Left colon (tissue), 2 donors: ENCODE results near the gene MAP6D1. TPM values are rescaled to one million over a fixed set of nuclear protein-coding genes. Genes with fewer than 3 reads are reported as not detected.

ENCODE experiments used
- ATAC-seq: fragments of 200-7000 bp; cut with Tn5 transposase; one replicate; pipeline ENCODE4 v1.9.1; 2020; ENCODE audit warnings: mild to moderate bottlenecking, moderate library complexity
- DNase-seq, 2 donors: peaks; one replicate each; pipeline ENCODE4 v3.0.0-alpha.2; 2020
- intact Hi-C, 2 donors: fragments of 100-400 bp; cut with DNase I in 1 of 2; cut with micrococcal nuclease in 1 of 2; formaldehyde crosslinking; loops; one replicate each; pipeline versions ENCODE4 v1.11.2 to v1.14.0; 2022; cut with DNase I, micrococcal nuclease
- long read RNA-seq: library from polyadenylated mRNA; unstranded; transcript quantifications from one replicate; pipeline ENCODE4 v2.0.0, GENCODE V29; 2021
- total RNA-seq, 2 donors: library from RNA; stranded (reverse); fragmentation: NEBNext Ultra II Directional; extraction: Animal tissue kit (Norgen Biotek cat#: 25700); gene quantifications; one replicate each; pipeline ENCODE4 v1.2.1, GENCODE V29; 2021
- donor health status: DM: no; HTN: no; CAD: no.
- donor health status: DM: yes; HTN: yes; CAD: no.

Gene MAP6D1
- 1 to 10 TPM; 1.3 TPM for total RNA-seq
- long read RNA-seq, partial matches to known transcripts, result 0 of 4 reads
- long read RNA-seq, other reads (novel, unspliced or antisense), result 0 of 4 reads

DNA sequence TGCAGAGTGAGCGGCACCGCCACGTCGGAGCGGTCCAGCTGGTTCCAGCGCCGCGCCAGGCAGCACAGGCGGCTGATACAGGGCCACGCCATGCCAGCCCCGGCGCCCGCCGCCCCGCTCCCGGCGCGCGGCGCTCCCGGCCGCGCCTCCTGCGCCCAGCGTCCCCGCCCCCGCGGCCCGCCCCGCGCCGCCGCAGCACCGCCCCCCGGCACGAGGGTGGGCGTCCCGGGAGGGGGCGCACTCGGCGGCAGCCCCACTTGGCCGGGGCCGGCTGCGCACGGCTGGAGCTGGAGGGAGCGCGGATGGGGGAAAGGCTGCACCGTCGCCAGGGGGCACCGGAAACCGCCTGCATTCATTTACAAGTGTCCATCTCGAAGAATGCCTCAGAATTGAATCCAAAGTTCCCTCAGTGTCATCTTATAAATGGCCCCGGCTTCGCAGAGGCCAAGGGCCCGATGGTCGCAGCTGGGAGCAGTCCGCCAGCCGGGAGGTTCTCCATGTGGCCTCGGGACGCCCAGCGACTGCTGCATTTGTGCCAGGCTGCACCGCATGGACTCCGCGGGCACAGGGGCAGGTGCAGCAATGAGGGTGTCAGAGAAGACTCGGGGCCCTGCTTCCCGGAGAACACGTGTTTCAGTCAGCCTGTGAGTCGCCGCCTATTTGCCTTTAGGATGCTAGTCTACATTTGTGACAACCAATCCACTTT lies at the start of gene MAP6D1:
Gene MAP6D1 (minus strand): TSS at position 122 of the 706 bp plus-strand sequence. CDS start 30 bp downstream, at position 92.
- DNase-seq, result peak in 1 of 2 donors; percentile 38
- ATAC-seq, result peak; percentile 70
- intact Hi-C loops, result no loop called here

DNA sequence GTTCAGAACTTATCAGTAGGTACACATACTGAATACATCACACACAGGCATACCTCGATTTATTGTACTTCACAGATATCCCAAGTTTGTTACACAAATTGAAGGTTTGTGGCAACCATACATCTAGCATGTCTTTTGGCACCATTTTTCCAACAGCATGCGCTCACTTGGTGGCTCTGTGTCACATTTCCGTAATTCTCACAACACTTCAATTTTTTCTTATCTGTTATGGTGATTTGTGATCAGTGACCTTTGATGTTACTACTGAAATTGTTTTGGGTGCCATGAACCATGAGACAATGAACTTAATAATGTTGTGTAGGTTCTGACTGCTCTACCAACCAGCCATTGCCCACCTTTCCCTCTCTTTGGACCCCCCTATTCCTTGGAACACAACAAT lies 48.5 kb upstream of the MAP6D1 start:
- intact Hi-C loops, result no loop called here
- DNase-seq (no peak), ATAC-seq (no peak)

DNA sequence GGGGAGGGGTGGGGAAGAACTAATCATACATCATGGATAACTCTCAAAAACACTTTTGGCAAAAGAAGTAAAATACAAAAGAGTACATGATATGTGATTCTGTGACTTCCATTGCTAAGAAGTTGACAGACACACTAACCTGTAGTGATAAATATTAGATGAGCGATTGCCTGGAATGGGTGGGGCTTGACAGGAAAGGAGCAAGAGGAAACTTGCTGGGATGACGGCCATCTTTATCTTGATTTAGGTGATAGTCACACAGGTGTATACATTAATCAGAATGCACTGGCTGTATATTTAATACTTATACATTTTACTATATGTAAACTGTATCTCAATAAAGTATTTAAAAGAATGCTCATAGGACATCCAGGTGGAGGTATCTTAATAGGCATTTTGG lies 46.2 kb upstream of the MAP6D1 start:
- intact Hi-C loops, result no loop called here
- no peak for ATAC-seq
- DNase-seq, result no peak

DNA sequence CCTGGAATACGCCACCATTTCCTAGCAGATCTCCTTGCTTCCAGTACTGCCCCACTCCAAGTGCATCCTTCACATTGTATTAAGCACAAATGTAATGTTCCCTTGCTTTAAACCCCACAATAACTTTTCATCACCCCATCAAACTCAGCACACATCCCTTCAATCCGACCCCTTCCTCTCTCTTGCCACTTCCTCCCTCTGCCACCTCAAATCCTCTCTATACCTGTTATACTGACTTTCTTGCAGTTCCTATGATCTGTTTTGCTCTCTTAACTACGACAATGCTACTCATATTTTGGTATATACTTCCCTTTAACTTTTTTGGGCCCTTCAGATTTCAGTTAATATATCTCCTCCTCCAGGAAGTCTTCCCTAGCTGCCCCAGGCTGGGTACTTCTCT lies 45.2 kb upstream of the MAP6D1 start:
- DNase-seq (no peak), ATAC-seq (no peak)
- intact Hi-C loops, result no loop called here

DNA sequence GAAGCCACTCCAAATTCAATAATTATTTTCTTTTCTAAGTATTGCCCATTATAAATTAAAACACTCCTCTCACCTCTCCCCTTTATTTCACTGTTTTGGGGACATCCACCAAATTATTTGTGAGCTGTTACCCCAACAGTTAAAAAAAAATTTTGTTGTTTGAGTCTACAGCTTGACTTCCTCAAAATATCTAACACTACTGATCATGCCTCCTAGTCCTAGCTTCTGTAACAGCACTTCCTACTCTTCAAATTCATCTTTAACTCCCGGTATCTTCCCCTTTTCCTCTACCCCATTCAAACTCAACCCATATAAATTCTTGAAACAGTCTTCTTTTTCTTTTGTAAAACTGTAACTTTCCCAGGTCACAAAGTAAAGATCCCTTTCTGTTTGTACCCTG lies 43.4 kb upstream of the MAP6D1 start:
- intact Hi-C loops, result no loop called here
- DNase-seq, result no peak
- ATAC-seq, result no peak

DNA sequence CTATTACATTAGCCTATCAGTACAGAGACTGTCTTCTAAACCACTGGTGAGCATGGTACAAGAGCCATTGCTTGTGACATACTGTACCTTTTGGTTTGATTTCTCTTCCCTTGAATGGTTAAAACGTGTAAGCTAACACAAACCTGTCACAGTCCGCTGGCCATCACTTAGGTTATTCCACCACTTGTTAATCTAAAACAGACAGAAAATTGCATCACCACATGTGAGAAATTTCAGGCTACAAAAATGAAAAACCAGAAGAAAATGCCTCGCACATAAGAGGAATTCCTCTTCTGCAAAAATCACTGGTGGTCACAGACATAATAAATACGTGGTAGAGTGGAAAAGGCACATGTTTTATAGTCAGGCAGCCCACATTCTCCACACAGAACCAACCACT lies 37.2 kb upstream of the MAP6D1 start:
- no peak for DNase-seq
- no peak for ATAC-seq
- intact Hi-C loops, result no loop called here

DNA sequence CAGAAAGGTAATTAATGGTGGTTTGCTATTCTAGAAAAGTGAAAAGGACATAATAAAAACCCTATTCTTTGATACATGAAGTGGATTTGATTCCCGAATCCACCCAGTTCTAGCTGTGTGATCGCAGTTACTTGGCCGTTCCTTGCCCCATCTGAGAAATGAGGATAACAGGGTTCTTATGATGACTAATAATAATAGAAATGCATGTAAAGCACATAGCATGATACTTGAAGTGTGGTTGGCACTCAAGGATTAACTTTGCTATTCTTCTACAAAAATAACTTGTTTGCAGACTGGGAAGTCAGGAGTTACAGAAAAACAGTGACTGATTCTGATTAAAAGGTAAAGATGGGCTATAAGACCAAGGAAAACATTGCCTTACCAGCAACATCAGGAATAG lies 32.5 kb upstream of the MAP6D1 start:
- intact Hi-C loops, result no loop called here
- ATAC-seq, result no peak
- no peak for DNase-seq

DNA sequence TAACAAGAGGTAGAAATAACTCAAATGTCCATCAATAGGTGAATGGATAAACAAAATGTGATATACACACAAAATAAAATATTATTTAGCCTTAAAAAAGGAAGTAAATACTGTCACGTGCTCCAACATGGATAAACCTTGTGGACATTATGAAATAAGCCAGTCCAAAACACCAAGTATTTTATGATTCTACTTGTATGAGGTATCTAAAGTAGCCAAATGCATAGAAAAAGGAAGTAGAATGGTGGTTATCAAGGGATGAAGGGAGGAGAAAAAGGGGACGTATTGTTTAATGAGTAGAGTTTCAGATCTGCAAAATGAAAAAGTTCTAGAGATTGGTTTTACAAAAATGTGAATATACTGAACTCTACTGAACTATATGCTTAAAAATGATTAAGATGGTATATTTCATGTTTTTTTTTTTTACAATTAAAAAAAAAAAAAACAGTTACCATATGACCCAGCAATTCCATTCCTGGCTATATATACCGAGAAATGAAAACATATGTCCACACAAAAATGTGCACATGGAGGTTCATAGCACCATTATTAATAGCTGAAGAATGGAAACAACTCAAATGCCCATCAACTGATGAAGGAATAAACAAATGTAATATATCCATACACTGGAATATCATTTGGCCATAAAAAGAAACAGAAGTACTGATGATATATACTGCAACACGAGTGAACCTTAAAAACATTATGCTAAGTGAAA lies 29.1 kb upstream of the MAP6D1 start:
- no peak for DNase-seq
- intact Hi-C loops, result no loop called here
- no peak for ATAC-seq

DNA sequence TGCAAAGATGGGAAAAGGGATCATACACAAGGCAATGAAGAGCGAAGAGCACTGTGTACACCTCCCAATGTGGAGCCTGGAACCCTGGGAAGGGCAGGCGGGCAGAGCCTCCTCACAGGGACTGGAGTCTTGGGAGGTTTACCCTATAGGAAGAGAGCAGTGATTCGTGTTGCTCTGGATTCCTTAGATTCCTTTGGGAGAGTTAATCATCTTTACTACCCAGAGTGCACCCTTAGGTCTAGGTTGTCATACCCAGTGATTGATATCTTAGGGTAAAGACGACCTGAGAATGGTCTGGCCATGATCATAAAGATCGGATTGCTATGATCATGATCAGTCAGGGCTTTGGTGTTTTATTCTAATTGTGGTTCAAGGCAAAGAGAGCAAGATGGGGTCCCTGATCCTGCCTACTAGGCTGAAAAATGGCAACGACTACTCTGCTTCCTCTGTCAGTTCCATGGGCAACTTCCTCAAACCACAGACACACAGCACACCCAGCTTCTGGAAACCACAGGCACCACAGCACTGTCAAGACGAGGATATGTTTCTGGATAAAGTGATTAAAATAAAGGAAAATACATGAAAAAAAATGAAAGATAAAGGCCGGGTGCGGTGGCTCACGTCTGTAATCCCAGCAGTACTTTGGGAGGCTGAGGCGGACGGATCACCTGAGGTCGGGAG lies 20.4 kb upstream of the MAP6D1 start:
- intact Hi-C loops, result no loop called here
- ATAC-seq (no peak), DNase-seq (no peak)

DNA sequence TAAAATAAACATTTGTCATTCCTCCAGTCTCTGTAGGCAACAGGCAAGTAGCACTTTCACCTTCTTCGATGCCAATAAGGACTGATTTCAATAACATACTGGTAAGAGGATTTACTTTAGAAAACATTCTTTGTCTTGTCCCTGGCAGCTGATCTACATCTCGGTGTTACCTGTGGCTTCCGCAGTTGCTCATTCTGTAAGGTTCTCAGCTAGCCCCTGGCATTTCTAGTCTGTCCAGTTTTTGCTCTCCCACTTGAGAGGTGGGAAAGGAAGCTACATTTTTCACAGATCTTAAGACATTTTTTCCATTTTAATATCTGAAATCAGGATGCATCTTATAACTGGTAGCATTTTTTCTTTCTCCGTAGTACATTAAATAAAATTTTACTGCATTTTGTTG lies 19.7 kb upstream of the MAP6D1 start:
- intact Hi-C loops, result no loop called here
- DNase-seq, result no peak
- ATAC-seq, result no peak

DNA sequence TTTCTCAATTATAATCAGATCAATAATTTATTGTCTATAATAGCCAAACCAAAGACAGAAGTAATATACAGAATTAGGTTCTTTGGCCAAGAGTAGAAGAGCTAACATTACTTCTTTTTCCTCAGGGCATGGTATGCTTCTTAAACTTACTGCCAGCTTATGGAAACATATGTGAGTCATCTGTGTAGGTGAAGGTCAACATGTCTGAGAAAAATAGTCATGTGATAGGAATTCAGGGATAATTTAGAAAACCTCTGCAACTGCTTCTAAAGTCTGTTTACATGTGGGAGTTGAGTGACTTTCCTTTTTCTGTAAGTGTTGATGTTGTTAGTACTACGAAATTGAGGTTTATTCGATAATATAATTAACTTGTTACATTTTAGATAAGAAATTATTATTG lies 19.2 kb upstream of the MAP6D1 start:
- DNase-seq (no peak), ATAC-seq (no peak)
- intact Hi-C loops, result no loop called here

DNA sequence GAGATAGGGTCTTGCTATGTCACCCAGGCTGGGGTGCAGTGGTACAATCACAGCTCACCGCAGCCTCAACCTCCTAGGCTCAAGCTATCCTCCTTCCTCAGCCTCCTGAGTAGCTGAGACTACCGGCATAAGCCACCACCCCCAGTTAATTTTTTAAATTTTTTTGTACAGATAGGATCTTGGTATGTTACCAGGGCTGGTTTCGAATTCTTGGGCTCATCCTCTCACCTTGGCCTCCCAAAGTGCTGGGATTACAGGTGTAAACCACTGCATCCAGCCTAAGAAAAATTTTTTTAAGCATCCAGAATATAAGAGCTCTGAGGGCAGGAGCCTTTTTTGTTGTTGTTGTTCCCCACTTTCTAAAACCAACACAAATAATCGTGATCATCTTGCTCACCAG lies 14.4 kb upstream of the MAP6D1 start:
- no peak for ATAC-seq
- intact Hi-C loops, result no loop called here
- DNase-seq, result no peak

DNA sequence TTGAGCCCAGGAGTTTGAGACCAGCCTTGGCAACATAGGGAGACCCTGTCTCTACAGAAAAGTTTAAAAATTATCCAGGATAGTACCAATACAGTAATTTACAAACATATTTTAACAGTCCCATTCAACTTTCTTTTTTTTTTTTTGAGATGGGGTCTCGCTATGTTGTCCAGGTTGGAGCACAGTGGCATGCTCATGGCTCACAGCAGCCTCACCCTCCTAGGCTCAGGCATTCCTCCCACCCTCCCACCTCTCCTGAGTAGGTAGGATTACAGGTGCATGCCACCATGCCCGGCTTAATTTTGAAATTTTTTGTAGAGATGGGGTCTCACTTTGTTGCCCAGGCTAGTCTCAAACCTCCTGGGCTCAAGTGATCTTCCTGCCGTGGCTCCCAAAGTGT lies 12.5 kb upstream of the MAP6D1 start:
- intact Hi-C loops, result no loop called here
- no peak for ATAC-seq
- DNase-seq, result no peak

DNA sequence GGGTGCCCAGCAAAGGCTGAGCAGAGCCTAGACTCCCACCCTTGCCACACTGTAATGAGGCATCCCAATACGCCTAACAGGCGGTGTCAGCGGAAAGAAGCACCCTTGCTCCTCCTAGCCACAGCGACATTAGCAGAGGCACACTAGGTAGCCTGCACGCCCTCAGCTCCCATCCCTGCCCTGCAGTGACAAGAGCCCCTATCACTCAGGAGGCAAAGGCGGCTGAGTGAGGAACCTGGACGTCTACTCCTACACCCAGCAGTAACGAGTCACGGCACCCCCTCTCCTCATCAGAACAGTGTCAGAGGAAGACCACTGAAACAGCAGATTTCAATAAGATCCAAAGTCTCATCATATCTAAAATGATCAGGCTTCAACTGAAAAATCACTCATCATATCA lies 12.0 kb upstream of the MAP6D1 start:
- ATAC-seq, result no peak
- no peak for DNase-seq
- intact Hi-C loops, result no loop called here

DNA sequence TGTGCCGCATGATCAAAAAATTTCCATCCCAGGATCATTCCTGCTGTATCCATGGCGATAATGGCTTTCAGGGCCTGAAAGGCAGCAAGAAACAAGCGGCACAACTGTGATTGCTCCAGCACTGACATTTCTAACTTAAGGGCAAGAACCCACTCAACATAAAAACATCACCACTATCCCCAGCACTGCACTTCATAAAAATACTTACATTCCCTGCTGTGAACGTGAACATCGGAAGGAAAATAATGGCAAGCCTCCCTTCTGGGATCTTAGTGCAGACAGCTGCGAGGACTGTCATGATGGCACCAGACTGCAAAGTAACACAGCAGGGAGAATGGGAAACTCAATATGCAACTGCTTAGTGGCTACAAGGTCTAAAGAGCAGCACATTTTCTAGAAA lies 8.1 kb upstream of the MAP6D1 start:
- ATAC-seq (no peak), DNase-seq (no peak)
- intact Hi-C loops, result no loop called here

DNA sequence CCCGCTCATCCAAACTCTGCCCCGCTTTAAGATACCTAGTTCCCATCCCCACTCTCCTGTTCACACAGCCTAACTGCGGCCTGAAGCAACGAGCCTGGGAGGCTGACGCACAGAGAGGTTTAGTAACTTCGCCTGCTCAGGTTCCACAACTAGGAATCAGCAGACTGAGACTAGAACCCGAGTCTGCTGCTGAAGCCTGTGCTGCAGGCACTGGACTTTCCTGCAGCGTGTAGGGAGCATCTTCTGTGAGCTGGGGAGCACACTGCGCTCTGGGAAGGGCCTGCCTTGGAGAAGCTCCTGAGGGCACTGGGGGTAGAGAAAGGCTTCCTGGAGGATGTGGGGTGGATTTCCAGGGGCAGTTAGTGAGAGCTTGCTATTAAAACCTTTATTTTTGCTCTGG lies 4.8 kb upstream of the MAP6D1 start:
- intact Hi-C loops, result no loop called here
- DNase-seq (no peak), ATAC-seq (no peak)

DNA sequence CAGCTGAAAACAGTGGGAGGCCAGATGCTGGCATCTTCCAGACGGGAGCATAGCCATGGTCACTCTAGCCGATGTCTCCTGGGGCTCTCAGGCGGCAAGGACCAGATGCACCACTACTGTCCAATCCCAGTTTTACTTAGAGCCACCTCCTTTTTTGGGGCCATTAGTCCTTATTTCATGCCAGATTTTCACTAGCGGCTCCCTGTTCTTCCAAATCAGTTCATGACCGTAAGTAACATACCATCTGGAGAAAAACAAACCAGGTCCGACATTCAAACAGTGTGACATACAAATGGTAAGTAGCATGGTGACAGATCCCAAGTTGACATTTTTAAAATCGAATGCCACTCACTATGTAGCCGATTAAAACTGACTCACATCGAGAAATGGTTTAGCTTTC lies 4.1 kb upstream of the MAP6D1 start:
- ATAC-seq (no peak), DNase-seq (no peak)
- intact Hi-C loops, result no loop called here

DNA sequence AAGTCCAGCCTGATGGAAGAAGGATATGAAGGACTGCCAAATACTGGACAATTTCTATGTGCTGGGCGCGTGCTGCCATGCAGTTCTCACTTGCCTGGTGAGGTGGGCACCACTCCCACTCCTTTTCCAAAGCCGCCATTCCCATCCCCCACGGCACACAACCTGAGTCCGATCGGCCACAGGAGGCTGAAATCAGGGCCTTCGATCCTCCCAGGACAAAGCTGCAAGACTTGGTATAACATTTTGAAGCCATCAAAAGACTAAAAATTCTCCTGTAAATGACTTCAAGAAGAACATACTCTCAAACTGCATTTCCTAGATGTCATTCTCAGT lies 3.1 kb upstream of the MAP6D1 start:
- intact Hi-C loops, result no loop called here
- no peak for ATAC-seq
- no peak for DNase-seq

DNA sequence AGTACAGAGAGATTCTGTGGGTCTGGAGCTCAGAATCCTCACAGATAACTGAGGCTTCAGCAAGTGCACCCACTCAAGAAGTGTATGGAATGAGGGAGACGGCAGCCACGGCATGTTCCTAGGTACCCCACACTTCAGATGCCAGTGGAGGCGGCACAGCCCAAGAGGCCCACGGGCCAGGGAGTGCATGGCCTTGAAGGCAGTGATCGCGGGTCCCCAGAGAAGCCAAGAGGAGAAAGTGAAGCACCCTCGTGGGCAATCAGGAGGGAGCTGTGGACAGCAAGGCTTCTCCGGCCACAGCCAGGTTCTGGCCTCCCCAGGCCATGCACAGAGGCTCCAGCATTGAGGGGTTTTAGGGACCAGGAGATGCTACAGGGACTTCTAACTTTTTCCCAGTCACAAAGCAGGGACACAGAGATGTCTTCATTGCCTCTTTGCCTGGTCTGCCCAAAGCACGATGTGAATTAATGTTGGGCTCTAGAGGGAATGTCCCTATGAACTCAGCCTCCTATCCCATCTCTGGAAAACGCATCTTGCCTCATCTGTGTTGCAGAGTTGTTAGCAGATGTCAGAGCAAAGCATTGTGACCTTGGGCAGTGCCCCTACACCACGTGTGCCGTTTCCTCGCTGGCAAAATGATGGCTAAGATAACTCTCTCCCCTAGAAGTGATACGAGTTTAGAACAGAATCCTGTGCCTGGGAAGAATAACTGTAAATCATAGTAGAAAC lies 2.6 kb upstream of the MAP6D1 start:
- intact Hi-C loops, result no loop called here
- ATAC-seq (no peak), DNase-seq (no peak)
